Neural progenitor cell (in vitro differentiated cells): ENCODE data around the gene SLC1A1. TPM values are rescaled to one million over a fixed set of nuclear protein-coding genes. Genes with fewer than 3 reads are reported as not detected.

Source experiments
- DNase-seq: peaks from one replicate; pipeline ENCODE4 v3.0.0-alpha.2; 2016; ENCODE audit warnings: low spot score
- H2AFZ ChIP-seq: fragments of 200-600 bp; sonication (generic); replicated peaks from 2 replicates; pipeline ENCODE4 v1.6.1; 2016; ENCODE audit warnings: antibody characterized with exemption
- H3F3A ChIP-seq: fragments of 200-600 bp; sonication (generic); 2 replicates; pipeline ENCODE4 v1.6.1; 2016; ENCODE audit warnings: antibody characterized with exemption, low read depth
- H3K27ac ChIP-seq: fragments of 200-600 bp; sonication (generic); 2 replicates; pipeline ENCODE4 v1.5.1; 2016; ENCODE audit warnings: mild to moderate bottlenecking
- H3K27me3 ChIP-seq: fragments of 200-600 bp; sonication (generic); 2 replicates; pipeline ENCODE4 v1.6.1; 2016; ENCODE audit warnings: mild to moderate bottlenecking, moderate library complexity
- H3K36me3 ChIP-seq: fragments of 200-600 bp; sonication (generic); 2 replicates; pipeline ENCODE4 v1.5.1; 2016
- H3K4me1 ChIP-seq: fragments of 200-600 bp; sonication (generic); 2 replicates; pipeline ENCODE4 v1.6.1; 2016; ENCODE audit warnings: mixed run types
- H3K4me2 ChIP-seq: fragments of 200-600 bp; sonication (generic); 2 replicates; pipeline ENCODE4 v1.6.1; 2016
- H3K4me3 ChIP-seq: fragments of 200-600 bp; sonication (generic); 2 replicates; pipeline ENCODE4 v1.5.1; 2016
- H3K79me2 ChIP-seq: fragments of 200-600 bp; sonication (generic); 2 replicates; pipeline ENCODE4 v1.6.1; 2016; ENCODE audit warnings: low read depth
- H3K9ac ChIP-seq: fragments of 200-600 bp; sonication (generic); 2 replicates; pipeline ENCODE4 v1.6.1; 2016
- H3K9me3 ChIP-seq: fragments of 200-600 bp; sonication (generic); 2 replicates; pipeline ENCODE4 v1.5.1; 2016; ENCODE audit warnings: low read depth
- H4K20me1 ChIP-seq: fragments of 200-600 bp; sonication (generic); 2 replicates; pipeline ENCODE4 v1.6.1; 2016; ENCODE audit warnings: low read depth
- H3K27ac Mint-ChIP-seq: 3 replicates; pipeline ENCODE4 v1.8.0; 2021; ENCODE audit warnings: mixed read lengths
- H3K27me3 Mint-ChIP-seq: 2 replicates; pipeline ENCODE4 v1.8.0; 2022; ENCODE audit warnings: low read depth, mild to moderate bottlenecking, inconsistent platforms, moderate library complexity, mixed read lengths; ENCODE audit not compliant: insufficient read depth
- H3K36me3 Mint-ChIP-seq: 3 replicates; pipeline ENCODE4 v1.8.0; 2021; ENCODE audit warnings: mixed read lengths
- H3K4me1 Mint-ChIP-seq: 3 replicates; pipeline ENCODE4 v1.8.0; 2021; ENCODE audit warnings: mixed read lengths
- H3K4me3 Mint-ChIP-seq: 3 replicates; pipeline ENCODE4 v1.8.0; 2021; ENCODE audit warnings: mild to moderate bottlenecking, moderate library complexity, mixed read lengths
- H3K9me3 Mint-ChIP-seq: 3 replicates; pipeline ENCODE4 v1.8.0; 2020; ENCODE audit warnings: mixed read lengths
- CTCF ChIP-seq: fragments of 200-600 bp; sonication (generic); IDR thresholded peaks from 2 replicates; pipeline ENCODE4 v1.5.1; 2017; ENCODE audit warnings: antibody characterized with exemption, mild to moderate bottlenecking
- EZH2 ChIP-seq: fragments of 200-600 bp; sonication (generic); IDR thresholded peaks from 2 replicates; pipeline ENCODE4 v1.6.1; 2017; ENCODE audit warnings: antibody characterized with exemption, mild to moderate bottlenecking, moderate library complexity
- EZH2phosphoT487 ChIP-seq: fragments of 200-600 bp; sonication (generic); IDR thresholded peaks from 2 replicates; pipeline ENCODE4 v1.6.1; 2017; ENCODE audit warnings: antibody characterized with exemption
- total RNA-seq: library from RNA; depleted of rRNA; stranded (reverse); fragments of >200 nt; gene quantifications from 2 replicates; pipeline ENCODE4 v1.2.3, GENCODE V29; 2015; ENCODE audit warnings: low replicate concordance

SLC1A1 gene
- total RNA-seq, 1 donor from 2014 or later = 16.2 TPM

- H3K4me3 Mint-ChIP-seq = no peak overlapping the region
- H3F3A ChIP-seq = peaks cover 12% of the 10 kb centered on the region
- DNase-seq = peak; percentile 8
- peaks cover 15% of the 10 kb centered on the region for H3K4me1 Mint-ChIP-seq
- TF ChIP-seq CTCF = no peak
- no peak for TF ChIP-seq EZH2phosphoT487
- no peak for TF ChIP-seq EZH2
- no peaks in the 10 kb centered on the region for H3K27me3 ChIP-seq
- H3K36me3 Mint-ChIP-seq = no peaks in the 10 kb centered on the region
- peaks cover 17% of the 10 kb centered on the region for H3K4me1 ChIP-seq
- no peak overlapping the region for H3K27ac ChIP-seq
- H2AFZ ChIP-seq = no peak overlapping the region
- no peaks in the 10 kb centered on the region for H3K27me3 Mint-ChIP-seq
- no peaks in the 10 kb centered on the region for H4K20me1 ChIP-seq
- no peak overlapping the region for H3K9ac ChIP-seq
- H3K9me3 ChIP-seq = no peaks in the 10 kb centered on the region
- H3K4me2 ChIP-seq = no peak overlapping the region
- H3K79me2 ChIP-seq = no peaks in the 10 kb centered on the region
- H3K4me3 ChIP-seq = no peak overlapping the region
- H3K9me3 Mint-ChIP-seq = no peaks in the 10 kb centered on the region
- H3K36me3 ChIP-seq = no peaks in the 10 kb centered on the region
- no peak overlapping the region for H3K27ac Mint-ChIP-seq
These were observed 129.9 kb downstream of the SLC1A1 start for GRCh38 chr9:4620057-4620765.

- Histone ChIP-seq H3K4me2 (no peak overlapping the region), H3K27me3 (no peaks in the 10 kb centered on the region), H3K4me3 (no peak overlapping the region), H3K36me3 (no peaks in the 10 kb centered on the region), H3K9ac (no peak overlapping the region), H3K4me1 (peaks cover 17% of the 10 kb centered on the region), H2AFZ (no peak overlapping the region), H3K27ac (no peak overlapping the region), H3K79me2 (no peaks in the 10 kb centered on the region), H4K20me1 (no peaks in the 10 kb centered on the region), H3K9me3 (no peaks in the 10 kb centered on the region), H3F3A (peaks cover 12% of the 10 kb centered on the region)
- H3K27me3 Mint-ChIP-seq = peaks cover under 1% of the 10 kb centered on the region
- DNase-seq = peak; percentile 20
- no peak overlapping the region for H3K27ac Mint-ChIP-seq
- TF ChIP-seq EZH2 = no peak
- H3K4me1 Mint-ChIP-seq = peaks cover 15% of the 10 kb centered on the region
- H3K36me3 Mint-ChIP-seq = no peaks in the 10 kb centered on the region
- H3K9me3 Mint-ChIP-seq = no peaks in the 10 kb centered on the region
- no peak overlapping the region for H3K4me3 Mint-ChIP-seq
These were observed 130.8 kb downstream of the SLC1A1 start for GRCh38 chr9:4620881-4621555.

- H3F3A ChIP-seq = peaks cover 12% of the 10 kb centered on the region
- H3K4me2 ChIP-seq = peak overlapping the region; percentile 17
- H3K4me3 ChIP-seq = no peak overlapping the region
- H3K9ac ChIP-seq = no peak overlapping the region
- peak overlapping the region; percentile 83 for H2AFZ ChIP-seq
- H3K9me3 ChIP-seq = no peaks in the 10 kb centered on the region
- TF ChIP-seq EZH2 = no peak
- TF ChIP-seq CTCF = no peak
- no peak for TF ChIP-seq EZH2phosphoT487
- peak; percentile 33 for DNase-seq
- no peaks in the 10 kb centered on the region for H3K36me3 ChIP-seq
- no peak overlapping the region for H3K27ac ChIP-seq
- H3K36me3 Mint-ChIP-seq = no peaks in the 10 kb centered on the region
- H3K27me3 ChIP-seq = no peaks in the 10 kb centered on the region
- no peaks in the 10 kb centered on the region for H4K20me1 ChIP-seq
- no peak overlapping the region for H3K4me3 Mint-ChIP-seq
- no peaks in the 10 kb centered on the region for H3K79me2 ChIP-seq
- H3K4me1 ChIP-seq = peaks cover 17% of the 10 kb centered on the region
- no peak overlapping the region for H3K27ac Mint-ChIP-seq
- no peaks in the 10 kb centered on the region for H3K9me3 Mint-ChIP-seq
- peaks cover 15% of the 10 kb centered on the region for H3K4me1 Mint-ChIP-seq
- H3K27me3 Mint-ChIP-seq = peaks cover 2% of the 10 kb centered on the region
These were observed 131.7 kb downstream of the SLC1A1 start for GRCh38 chr9:4622016-4622415.

- no peak for TF ChIP-seq CTCF
- no peak for TF ChIP-seq EZH2phosphoT487
- no peak for TF ChIP-seq EZH2
- H3K4me3 Mint-ChIP-seq = no peak overlapping the region
- H3K27me3 ChIP-seq = no peaks in the 10 kb centered on the region
- H3K27me3 Mint-ChIP-seq = peaks cover 2% of the 10 kb centered on the region
- DNase-seq = peak; percentile 43
- H3K4me3 ChIP-seq = no peak overlapping the region
- H3K27ac ChIP-seq = no peak overlapping the region
- no peaks in the 10 kb centered on the region for H3K36me3 Mint-ChIP-seq
- H3K4me2 ChIP-seq = no peak overlapping the region
- no peaks in the 10 kb centered on the region for H3K36me3 ChIP-seq
- no peaks in the 10 kb centered on the region for H3F3A ChIP-seq
- no peaks in the 10 kb centered on the region for H3K4me1 ChIP-seq
- H3K27ac Mint-ChIP-seq = no peak overlapping the region
- H3K79me2 ChIP-seq = no peaks in the 10 kb centered on the region
- H2AFZ ChIP-seq = no peak overlapping the region
- peaks cover 12% of the 10 kb centered on the region for H3K4me1 Mint-ChIP-seq
- H4K20me1 ChIP-seq = no peaks in the 10 kb centered on the region
- no peaks in the 10 kb centered on the region for H3K9me3 Mint-ChIP-seq
- no peaks in the 10 kb centered on the region for H3K9me3 ChIP-seq
- no peak overlapping the region for H3K9ac ChIP-seq
These were observed 140.6 kb downstream of the SLC1A1 start for GRCh38 chr9:4630836-4631235.
